ENCODE data around the gene ZBTB37.

The ZBTB37 gene

DNA sequence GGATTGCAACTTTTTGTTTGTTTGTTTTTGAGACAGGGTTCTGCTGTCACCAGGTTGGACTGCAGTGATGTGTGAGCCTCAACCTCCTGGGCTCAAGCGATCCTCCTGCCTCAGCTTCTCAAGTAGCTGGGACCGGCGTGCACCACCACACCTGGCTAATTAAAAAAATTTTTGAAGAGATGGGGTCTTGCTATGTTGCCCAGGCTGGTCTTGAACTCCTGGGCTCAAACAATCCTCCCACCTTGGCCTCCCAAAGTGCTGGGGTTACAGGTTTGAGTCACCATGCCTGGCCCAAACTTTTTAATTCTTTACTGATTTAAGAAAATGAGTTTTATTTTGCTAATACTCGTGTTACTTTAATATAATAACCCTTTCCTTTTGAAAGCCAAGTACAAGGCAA, 80.4 kb downstream of the ZBTB37 start:
- H3K27ac ChIP-seq = no peak overlapping the region
- TF ChIP-seq, protein P1, sequence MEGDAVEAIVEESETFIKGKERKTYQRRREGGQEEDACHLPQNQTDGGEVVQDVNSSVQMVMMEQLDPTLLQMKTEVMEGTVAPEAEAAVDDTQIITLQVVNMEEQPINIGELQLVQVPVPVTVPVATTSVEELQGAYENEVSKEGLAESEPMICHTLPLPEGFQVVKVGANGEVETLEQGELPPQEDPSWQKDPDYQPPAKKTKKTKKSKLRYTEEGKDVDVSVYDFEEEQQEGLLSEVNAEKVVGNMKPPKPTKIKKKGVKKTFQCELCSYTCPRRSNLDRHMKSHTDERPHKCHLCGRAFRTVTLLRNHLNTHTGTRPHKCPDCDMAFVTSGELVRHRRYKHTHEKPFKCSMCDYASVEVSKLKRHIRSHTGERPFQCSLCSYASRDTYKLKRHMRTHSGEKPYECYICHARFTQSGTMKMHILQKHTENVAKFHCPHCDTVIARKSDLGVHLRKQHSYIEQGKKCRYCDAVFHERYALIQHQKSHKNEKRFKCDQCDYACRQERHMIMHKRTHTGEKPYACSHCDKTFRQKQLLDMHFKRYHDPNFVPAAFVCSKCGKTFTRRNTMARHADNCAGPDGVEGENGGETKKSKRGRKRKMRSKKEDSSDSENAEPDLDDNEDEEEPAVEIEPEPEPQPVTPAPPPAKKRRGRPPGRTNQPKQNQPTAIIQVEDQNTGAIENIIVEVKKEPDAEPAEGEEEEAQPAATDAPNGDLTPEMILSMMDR (IDR thresholded peaks at IDR 0.05) = no peak
- intact Hi-C loops (cut with DNase I; ENCODE audit: low total_unique reads) = no loop called here
- no peaks in the 10 kb centered on the region for H3K4me1 ChIP-seq
- H3K27me3 ChIP-seq = no peaks in the 10 kb centered on the region
- peaks cover 81 to 84% (median 84%) of the 10 kb centered on the region in 3 donors for H3K36me3 ChIP-seq
- no peak overlapping the region for H3K4me3 ChIP-seq
- no peak for DNase-seq
- H3K9me3 ChIP-seq = no peaks in the 10 kb centered on the region
